Calu3 (cell line): ENCODE data around the gene TRPM6. TPM values are rescaled to one million over a fixed set of nuclear protein-coding genes. Genes with fewer than 3 reads are reported as not detected.

ENCODE experiments used
- BruUV-seq: library from RNA; stranded (reverse); fragments of 400-500 nt; replicated peaks from 2 replicates; lab custom pipeline; 2021; lab: Mats Ljungman, UMichigan
- CTCF ChIA-PET: fragments of 300-600 bp; sonication (Branson Sonifier 250); formaldehyde crosslinking; loops from one replicate; lab custom pipeline; 2022; ENCODE audit warnings: antibody characterized with exemption; lab: Charles Lee
- DNase-seq: peaks from one replicate; pipeline ENCODE4 v3.0.0; 2022
- H3K27ac Mint-ChIP-seq: one replicate; pipeline ENCODE4 v1.8.0; 2022; ENCODE audit warnings: mixed read lengths; ENCODE audit not compliant: unreplicated experiment
- H3K27me3 Mint-ChIP-seq: one replicate; pipeline ENCODE4 v1.8.0; 2022; ENCODE audit warnings: mixed read lengths; ENCODE audit not compliant: unreplicated experiment
- H3K36me3 Mint-ChIP-seq: one replicate; pipeline ENCODE4 v1.8.0; 2022; ENCODE audit warnings: mild to moderate bottlenecking, moderate library complexity, mixed read lengths; ENCODE audit not compliant: insufficient read depth, unreplicated experiment
- H3K4me1 Mint-ChIP-seq: one replicate; pipeline ENCODE4 v1.8.0; 2022; ENCODE audit warnings: mild to moderate bottlenecking, low read depth, mixed read lengths; ENCODE audit not compliant: unreplicated experiment
- H3K4me3 Mint-ChIP-seq: one replicate; pipeline ENCODE4 v1.8.0; 2022; ENCODE audit warnings: mild to moderate bottlenecking, low read depth, moderate library complexity, mixed read lengths; ENCODE audit not compliant: unreplicated experiment
- H3K9me3 Mint-ChIP-seq: one replicate; pipeline ENCODE4 v1.8.0; 2022; ENCODE audit warnings: low read depth, mixed read lengths; ENCODE audit not compliant: unreplicated experiment
- CTCF ChIP-seq: fragments of 200-600 bp; IDR thresholded peaks from one replicate; pipeline ENCODE4 v1.8.0; 2022; ENCODE audit warnings: antibody characterized with exemption; ENCODE audit not compliant: unreplicated experiment
- intact Hi-C: fragments of 100-400 bp; cut with micrococcal nuclease; formaldehyde crosslinking; loops from one replicate; pipeline ENCODE4 v1.10.0; 2022; ENCODE audit not compliant: unreplicated experiment
- total RNA-seq: library from RNA; stranded (reverse); gene quantifications from 2 replicates; pipeline ENCODE4 v1.2.3, GENCODE V29; 2022

The TRPM6 gene
- total RNA-seq, 1 experiment from 2014 or later, result not detected

GRCh38 chr9:74770508-74771261 lies 117.0 kb downstream of the TRPM6 start:
- Mint-ChIP-seq H3K27ac (no peak overlapping the region), H3K36me3 (no peaks in the 10 kb centered on the region), H3K4me3 (no peak overlapping the region), H3K9me3 (no peaks in the 10 kb centered on the region), H3K27me3 (peaks cover 42% of the 10 kb centered on the region), H3K4me1 (no peaks in the 10 kb centered on the region)
- BruUV-seq, result no TSS peak
- DNase-seq, result peak; percentile 51
- intact Hi-C loops, result no loop called here
- peak; percentile 72 for TF ChIP-seq CTCF
- CTCF ChIA-PET, result no interaction called here

GRCh38 chr9:74765481-74765971 lies 122.2 kb downstream of the TRPM6 start:
- no TSS peak for BruUV-seq
- CTCF ChIA-PET, result no interaction called here
- intact Hi-C loops, result no loop called here
- Mint-ChIP-seq H3K9me3 (no peaks in the 10 kb centered on the region), H3K27me3 (peaks cover 31% of the 10 kb centered on the region), H3K27ac (no peak overlapping the region), H3K36me3 (no peaks in the 10 kb centered on the region), H3K4me3 (no peak overlapping the region), H3K4me1 (no peaks in the 10 kb centered on the region)
- no peak for TF ChIP-seq CTCF
- no peak for DNase-seq

GRCh38 chr9:74762950-74763349 lies 124.8 kb downstream of the TRPM6 start:
- Mint-ChIP-seq H3K27me3 (peaks cover 5% of the 10 kb centered on the region), H3K9me3 (no peaks in the 10 kb centered on the region), H3K4me1 (no peaks in the 10 kb centered on the region), H3K36me3 (no peaks in the 10 kb centered on the region), H3K27ac (no peak overlapping the region), H3K4me3 (no peak overlapping the region)
- TF ChIP-seq CTCF, result no peak
- no TSS peak for BruUV-seq
- intact Hi-C loops, result no loop called here
- CTCF ChIA-PET, result no interaction called here
- no peak for DNase-seq

- TF ChIP-seq CTCF, result no peak
- Mint-ChIP-seq H3K27ac (no peak overlapping the region), H3K9me3 (no peaks in the 10 kb centered on the region)
These were observed 127.6 kb downstream of the TRPM6 start for GRCh38 chr9:74760031-74760700.

More at GRCh38 chr9:74760031-74760700, 127.6 kb downstream of the TRPM6 start:
- Mint-ChIP-seq H3K36me3 (no peaks in the 10 kb centered on the region), H3K4me1 (no peaks in the 10 kb centered on the region), H3K4me3 (no peak overlapping the region), H3K27me3 (no peaks in the 10 kb centered on the region)
- intact Hi-C loops, result no loop called here
- no TSS peak for BruUV-seq
- CTCF ChIA-PET, result no interaction called here
- no peak for DNase-seq
